Tibial nerve (tissue), 3 donors: ENCODE results near the gene TBX21.

ENCODE experiments used
- CTCF ChIP-seq, 5 experiments: fragments of 200-600 bp in 3 of 5; fragments of 450-650 bp in 2 of 5; sonication (generic) in 3 of 5; IDR thresholded peaks; one replicate each; pipeline ENCODE4 v1.5.1; 2016 to 2019; ENCODE audit warnings: antibody characterized with exemption in 5 of 5, mild to moderate bottlenecking in 3 of 5, moderate library complexity in 2 of 5
- POLR2A ChIP-seq, 2 donors: fragments of 450-650 bp; IDR thresholded peaks; one replicate each; pipeline ENCODE4 v1.6.1; 2017; ENCODE audit warnings: antibody characterized with exemption in 2 of 2, mild to moderate bottlenecking in 2 of 2, moderate library complexity in 2 of 2

GRCh38 chr17:47725446-47726111 lies 7.5 kb upstream of the TBX21 start:
- TF ChIP-seq CTCF (IDR thresholded peaks at IDR 0.05) (no peak), POLR2A (IDR thresholded peaks at IDR 0.05) (no peak)
